Neural cell (in vitro differentiated cells): Measurements from ENCODE around the gene TSPAN7. TPM values are rescaled to one million over a fixed set of nuclear protein-coding genes. Genes with fewer than 3 reads are reported as not detected.

ENCODE experiments used
- H2AFZ ChIP-seq: fragments of 200-600, 300-800 bp; sonication (generic), shearing (Covaris generic); 2 replicates; pipeline ENCODE4 v1.6.0; 2014; ENCODE audit warnings: low read depth, mild to moderate bottlenecking, antibody characterized with exemption, low read length, moderate library complexity
- H3F3A ChIP-seq: fragments of 200-600 bp; shearing (Covaris generic); 2 replicates; pipeline ENCODE4 v1.6.1; 2016; ENCODE audit warnings: mild to moderate bottlenecking, moderate library complexity, mixed read lengths, antibody characterized with exemption, low read length; ENCODE audit not compliant: insufficient read depth, poor library complexity, severe bottlenecking
- H3K27ac ChIP-seq: fragments of 200-600, 300-800 bp; sonication (generic), shearing (Covaris generic); 2 replicates; pipeline ENCODE4 v1.5.1; 2014; ENCODE audit warnings: mild to moderate bottlenecking, low read length, moderate library complexity
- H3K27me3 ChIP-seq: fragments of 300-800, 200-600 bp; sonication (generic), shearing (Covaris generic); 2 replicates; pipeline ENCODE4 v1.6.0; 2014; ENCODE audit warnings: mild to moderate bottlenecking, low read depth, low read length, moderate library complexity; ENCODE audit not compliant: insufficient read depth
- H3K36me3 ChIP-seq: fragments of 300-800, 200-600 bp; sonication (generic), shearing (Covaris generic); 2 replicates; pipeline ENCODE4 v1.5.1; 2014; ENCODE audit warnings: mild to moderate bottlenecking, antibody characterized with exemption, low read length, moderate library complexity; ENCODE audit not compliant: insufficient read depth
- H3K4me2 ChIP-seq: fragments of 300-800, 200-600 bp; sonication (generic), shearing (Covaris generic); 2 replicates; pipeline ENCODE4 v1.6.0; 2014; ENCODE audit warnings: mild to moderate bottlenecking, low read length
- H3K4me3 ChIP-seq: fragments of 300-800, 200-600 bp; sonication (generic), shearing (Covaris generic); 2 replicates; pipeline ENCODE4 v1.5.1; 2014; ENCODE audit warnings: mild to moderate bottlenecking, low read length, moderate library complexity
- H3K79me2 ChIP-seq: fragments of 200-600 bp; shearing (Covaris generic); replicated peaks from 2 replicates; pipeline ENCODE4 v1.6.0; 2014; ENCODE audit warnings: mild to moderate bottlenecking, low read length, moderate library complexity; ENCODE audit not compliant: insufficient read depth
- H3K9ac ChIP-seq: fragments of 300-800, 200-600 bp; sonication (generic), shearing (Covaris generic); 2 replicates; pipeline ENCODE4 v1.6.1; 2016; ENCODE audit warnings: mild to moderate bottlenecking, low read length, mixed read lengths
- H3K9me2 ChIP-seq: fragments of 200-600 bp; shearing (Covaris generic); 2 replicates; pipeline ENCODE4 v1.6.1; 2016; ENCODE audit warnings: mild to moderate bottlenecking, low read length, mixed read lengths; ENCODE audit not compliant: insufficient read depth
- H3K9me3 ChIP-seq: fragments of 200-600, 300-800 bp; sonication (generic), shearing (Covaris generic); 2 replicates; pipeline ENCODE4 v1.6.1; 2016; ENCODE audit warnings: mild to moderate bottlenecking, mixed run types, low read length, moderate library complexity, mixed read lengths
- H4K20me1 ChIP-seq: fragments of 200-600 bp; shearing (Covaris generic); 2 replicates; pipeline ENCODE4 v1.6.1; 2016; ENCODE audit warnings: mild to moderate bottlenecking, mixed run types; ENCODE audit not compliant: insufficient read depth
- EP300 ChIP-seq: fragments of 450-650 bp; conservative IDR thresholded peaks from 2 replicates; pipeline ENCODE4 v1.6.1; 2014; ENCODE audit warnings: antibody characterized with exemption, mild to moderate bottlenecking, moderate library complexity; ENCODE audit not compliant: poor library complexity, severe bottlenecking
- EZH2 ChIP-seq: fragments of 200-600, 300-800 bp; shearing (Covaris generic), sonication (generic); IDR thresholded peaks from 2 replicates; pipeline ENCODE4 v1.6.1; 2014; ENCODE audit warnings: antibody characterized with exemption, low read length, borderline replicate concordance, mild to moderate bottlenecking; ENCODE audit not compliant: insufficient read depth, poor library complexity, severe bottlenecking
- MXI1 ChIP-seq: fragments of 450-650 bp; conservative IDR thresholded peaks from 2 replicates; pipeline ENCODE4 v1.6.1; 2014; ENCODE audit warnings: antibody characterized with exemption, mild to moderate bottlenecking; ENCODE audit not compliant: poor library complexity, severe bottlenecking
- POLR2AphosphoS5 ChIP-seq: IDR thresholded peaks from 2 replicates; pipeline ENCODE4 v1.6.1; 2012
- RAD21 ChIP-seq: fragments of 450-650 bp; conservative IDR thresholded peaks from 2 replicates; pipeline ENCODE4 v1.6.1; 2014; ENCODE audit warnings: antibody characterized with exemption, mild to moderate bottlenecking, moderate library complexity
- SMC3 ChIP-seq: fragments of 450-650 bp; conservative IDR thresholded peaks from 2 replicates; pipeline ENCODE4 v1.6.1; 2014; ENCODE audit warnings: antibody characterized with exemption, mild to moderate bottlenecking, moderate library complexity; ENCODE audit not compliant: poor library complexity
- TAF1 ChIP-seq: IDR thresholded peaks from 2 replicates; pipeline ENCODE4 v1.6.1; 2012; ENCODE audit warnings: low read depth
- polyA plus RNA-seq: library from polyadenylated mRNA; depleted of rRNA; stranded (reverse); fragments of >200 nt; gene quantifications from 2 replicates; pipeline ENCODE4 v1.2.3, GENCODE V29; 2014
- TF ChIP-seq, protein P1 (sequence below): IDR thresholded peaks from 2 replicates; pipeline ENCODE4 v1.6.1; 2012; ENCODE audit warnings: borderline replicate concordance
- TF ChIP-seq, protein P2 (sequence below): fragments of 450-650 bp; IDR thresholded peaks from 2 replicates; pipeline ENCODE4 v1.5.1; 2014; ENCODE audit warnings: antibody characterized with exemption, mild to moderate bottlenecking, moderate library complexity; ENCODE audit not compliant: poor library complexity, severe bottlenecking

Gene TSPAN7
- polyA plus RNA-seq, 1 donor from 2014 or later: 184 TPM

- no peaks in the 10 kb centered on the region for H4K20me1 ChIP-seq
- no peaks in the 10 kb centered on the region for H3K9me2 ChIP-seq
- no peaks in the 10 kb centered on the region for H3K9me3 ChIP-seq
- H3K4me2 ChIP-seq: no peak overlapping the region
- no peaks in the 10 kb centered on the region for H3K27me3 ChIP-seq
- no peaks in the 10 kb centered on the region for H3K36me3 ChIP-seq
- H3K27ac ChIP-seq: no peak overlapping the region
- H3K79me2 ChIP-seq: no peaks in the 10 kb centered on the region
- no peak for TF ChIP-seq MXI1
- no peaks in the 10 kb centered on the region for H3F3A ChIP-seq
- no peak overlapping the region for H3K4me3 ChIP-seq
- no peak overlapping the region for H3K9ac ChIP-seq
- H2AFZ ChIP-seq: no peak overlapping the region
Measured at GRCh38 chrX:38649674-38650647, 88.6 kb downstream of the TSPAN7 start.

DNA sequence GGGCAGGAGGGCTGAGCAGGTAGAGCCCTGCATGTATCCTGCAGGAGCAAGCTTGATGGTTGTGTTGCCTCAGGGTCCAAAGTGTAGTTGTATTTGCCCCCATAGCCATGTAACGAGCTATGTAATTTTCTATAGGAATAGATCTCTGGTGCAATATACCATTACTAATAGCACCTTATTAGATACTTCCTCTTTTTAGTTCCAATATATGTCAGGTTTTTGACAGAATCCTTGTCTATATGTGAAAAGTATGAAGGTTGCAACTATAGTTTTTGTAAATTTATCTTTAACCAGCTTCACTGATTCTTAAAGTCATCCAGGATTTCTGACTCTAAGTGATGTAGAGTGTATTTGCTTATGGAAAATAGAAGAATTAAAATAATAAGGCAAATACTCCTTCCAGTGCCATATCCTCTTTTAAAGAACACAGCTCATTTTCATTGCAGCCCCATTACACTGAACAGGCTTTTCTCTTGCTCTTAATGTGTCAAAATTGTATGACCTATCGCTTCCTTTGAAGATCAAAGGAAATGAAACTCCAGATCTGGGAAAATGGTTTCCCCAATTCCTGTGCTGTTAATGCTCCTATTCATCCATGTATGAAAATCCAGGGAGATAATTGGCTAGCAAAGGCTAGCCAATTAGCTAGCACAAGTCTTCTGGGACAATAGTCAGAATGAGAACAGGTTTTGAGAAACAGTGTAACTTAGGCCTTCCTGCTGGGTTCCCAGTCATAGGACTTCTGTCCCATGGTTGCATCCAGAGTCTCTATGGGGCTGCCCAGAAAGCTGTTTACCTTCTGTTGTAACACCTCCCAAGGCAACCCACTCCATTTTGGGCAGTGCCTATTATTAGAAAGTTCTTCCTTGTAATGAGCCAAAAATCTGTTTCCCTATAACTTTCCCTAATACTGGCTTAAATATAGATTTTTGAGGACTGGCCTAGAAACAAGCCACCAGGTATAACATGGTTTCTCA lies 90.6 kb downstream of the TSPAN7 start:
- no peaks in the 10 kb centered on the region for H4K20me1 ChIP-seq
- no peaks in the 10 kb centered on the region for H3K27me3 ChIP-seq
- H3K36me3 ChIP-seq: no peaks in the 10 kb centered on the region
- H3K4me2 ChIP-seq: no peak overlapping the region
- H3F3A ChIP-seq: no peaks in the 10 kb centered on the region
- no peak for TF ChIP-seq SMC3
- TF ChIP-seq EP300: no peak
- no peak for TF ChIP-seq EZH2
- no peak overlapping the region for H2AFZ ChIP-seq
- H3K9ac ChIP-seq: no peak overlapping the region
- no peak overlapping the region for H3K27ac ChIP-seq
- no peaks in the 10 kb centered on the region for H3K9me2 ChIP-seq
- H3K9me3 ChIP-seq: no peaks in the 10 kb centered on the region
- no peak overlapping the region for H3K4me3 ChIP-seq
- H3K79me2 ChIP-seq: no peaks in the 10 kb centered on the region

GRCh38 chrX:38652934-38653442 lies 91.6 kb downstream of the TSPAN7 start:
- Histone ChIP-seq H3K9me2 (no peaks in the 10 kb centered on the region), H2AFZ (no peak overlapping the region), H4K20me1 (no peaks in the 10 kb centered on the region), H3K9me3 (no peaks in the 10 kb centered on the region), H3K79me2 (no peaks in the 10 kb centered on the region), H3K4me3 (no peak overlapping the region), H3K4me2 (no peak overlapping the region), H3F3A (no peaks in the 10 kb centered on the region), H3K27ac (no peak overlapping the region), H3K9ac (no peak overlapping the region), H3K27me3 (no peaks in the 10 kb centered on the region), H3K36me3 (no peaks in the 10 kb centered on the region)
- TF ChIP-seq MXI1: no peak
- no peak for TF ChIP-seq TAF1
- no peak for TF ChIP-seq EZH2
- TF ChIP-seq SMC3: no peak
- TF ChIP-seq POLR2AphosphoS5: no peak
- no peak for TF ChIP-seq RAD21
- no peak for TF ChIP-seq EP300
- TF ChIP-seq, protein P1, sequence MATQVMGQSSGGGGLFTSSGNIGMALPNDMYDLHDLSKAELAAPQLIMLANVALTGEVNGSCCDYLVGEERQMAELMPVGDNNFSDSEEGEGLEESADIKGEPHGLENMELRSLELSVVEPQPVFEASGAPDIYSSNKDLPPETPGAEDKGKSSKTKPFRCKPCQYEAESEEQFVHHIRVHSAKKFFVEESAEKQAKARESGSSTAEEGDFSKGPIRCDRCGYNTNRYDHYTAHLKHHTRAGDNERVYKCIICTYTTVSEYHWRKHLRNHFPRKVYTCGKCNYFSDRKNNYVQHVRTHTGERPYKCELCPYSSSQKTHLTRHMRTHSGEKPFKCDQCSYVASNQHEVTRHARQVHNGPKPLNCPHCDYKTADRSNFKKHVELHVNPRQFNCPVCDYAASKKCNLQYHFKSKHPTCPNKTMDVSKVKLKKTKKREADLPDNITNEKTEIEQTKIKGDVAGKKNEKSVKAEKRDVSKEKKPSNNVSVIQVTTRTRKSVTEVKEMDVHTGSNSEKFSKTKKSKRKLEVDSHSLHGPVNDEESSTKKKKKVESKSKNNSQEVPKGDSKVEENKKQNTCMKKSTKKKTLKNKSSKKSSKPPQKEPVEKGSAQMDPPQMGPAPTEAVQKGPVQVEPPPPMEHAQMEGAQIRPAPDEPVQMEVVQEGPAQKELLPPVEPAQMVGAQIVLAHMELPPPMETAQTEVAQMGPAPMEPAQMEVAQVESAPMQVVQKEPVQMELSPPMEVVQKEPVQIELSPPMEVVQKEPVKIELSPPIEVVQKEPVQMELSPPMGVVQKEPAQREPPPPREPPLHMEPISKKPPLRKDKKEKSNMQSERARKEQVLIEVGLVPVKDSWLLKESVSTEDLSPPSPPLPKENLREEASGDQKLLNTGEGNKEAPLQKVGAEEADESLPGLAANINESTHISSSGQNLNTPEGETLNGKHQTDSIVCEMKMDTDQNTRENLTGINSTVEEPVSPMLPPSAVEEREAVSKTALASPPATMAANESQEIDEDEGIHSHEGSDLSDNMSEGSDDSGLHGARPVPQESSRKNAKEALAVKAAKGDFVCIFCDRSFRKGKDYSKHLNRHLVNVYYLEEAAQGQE: no peak
- TF ChIP-seq, protein P2, sequence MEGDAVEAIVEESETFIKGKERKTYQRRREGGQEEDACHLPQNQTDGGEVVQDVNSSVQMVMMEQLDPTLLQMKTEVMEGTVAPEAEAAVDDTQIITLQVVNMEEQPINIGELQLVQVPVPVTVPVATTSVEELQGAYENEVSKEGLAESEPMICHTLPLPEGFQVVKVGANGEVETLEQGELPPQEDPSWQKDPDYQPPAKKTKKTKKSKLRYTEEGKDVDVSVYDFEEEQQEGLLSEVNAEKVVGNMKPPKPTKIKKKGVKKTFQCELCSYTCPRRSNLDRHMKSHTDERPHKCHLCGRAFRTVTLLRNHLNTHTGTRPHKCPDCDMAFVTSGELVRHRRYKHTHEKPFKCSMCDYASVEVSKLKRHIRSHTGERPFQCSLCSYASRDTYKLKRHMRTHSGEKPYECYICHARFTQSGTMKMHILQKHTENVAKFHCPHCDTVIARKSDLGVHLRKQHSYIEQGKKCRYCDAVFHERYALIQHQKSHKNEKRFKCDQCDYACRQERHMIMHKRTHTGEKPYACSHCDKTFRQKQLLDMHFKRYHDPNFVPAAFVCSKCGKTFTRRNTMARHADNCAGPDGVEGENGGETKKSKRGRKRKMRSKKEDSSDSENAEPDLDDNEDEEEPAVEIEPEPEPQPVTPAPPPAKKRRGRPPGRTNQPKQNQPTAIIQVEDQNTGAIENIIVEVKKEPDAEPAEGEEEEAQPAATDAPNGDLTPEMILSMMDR: no peak
